Testis (tissue), 2 donors: ENCODE measurements around the gene ATG9B.

Source experiments
- CTCF ChIP-seq, 3 experiments: fragments of 450-650 bp in 2 of 3; fragments of 200-600 bp in 1 of 3; sonication (generic) in 1 of 3; IDR thresholded peaks; one replicate each; pipeline ENCODE4 v1.5.1; 2016 to 2019; ENCODE audit warnings: antibody characterized with exemption in 3 of 3, mild to moderate bottlenecking in 2 of 3, moderate library complexity in 1 of 3
- POLR2A ChIP-seq: fragments of 450-650 bp; IDR thresholded peaks from one replicate; pipeline ENCODE4 v1.6.1; 2017; ENCODE audit warnings: antibody characterized with exemption, mild to moderate bottlenecking, moderate library complexity

DNA sequence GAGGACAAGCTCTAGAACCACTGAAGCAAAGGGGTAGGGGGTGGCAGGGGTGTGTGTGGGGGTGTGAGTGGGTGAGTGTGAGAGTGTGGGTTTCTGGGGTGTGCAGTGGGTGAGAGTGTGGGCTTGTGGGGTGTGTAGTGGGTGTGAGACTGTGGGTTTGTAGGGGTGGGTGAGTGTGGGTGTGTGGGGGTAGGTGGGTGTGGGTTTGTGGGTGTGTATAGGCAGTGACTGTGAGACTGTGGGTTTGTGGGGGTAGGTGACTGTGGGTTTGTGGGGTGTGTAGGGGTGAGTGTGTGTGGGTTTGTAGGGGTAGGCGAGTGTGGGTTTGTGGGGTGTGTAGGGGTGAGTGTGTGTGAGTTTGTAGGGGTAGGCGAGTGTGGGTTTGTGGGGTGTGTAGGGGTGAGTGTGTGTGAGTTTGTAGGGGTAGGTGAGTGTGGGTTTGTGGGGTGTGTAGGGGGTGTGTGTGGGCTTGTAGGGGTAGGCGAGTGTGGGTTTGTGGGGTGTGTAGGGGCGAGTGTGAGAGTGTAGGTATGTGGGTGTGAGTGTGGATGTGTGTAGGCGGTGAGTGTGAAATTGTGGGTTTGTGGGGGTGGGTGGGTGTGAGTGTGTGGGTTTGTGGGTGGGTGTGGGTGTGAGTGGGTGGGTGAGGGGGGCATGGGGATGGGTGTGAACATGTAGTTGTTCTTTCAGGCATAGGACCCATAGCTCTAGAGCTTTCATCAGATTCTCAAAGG is 24.6 kb downstream of the ATG9B start:
- TF ChIP-seq CTCF (IDR thresholded peaks at IDR 0.05) (no peak), POLR2A (no peak)
